Measurements from ENCODE around the gene PELI2. TPM values are rescaled to one million over a fixed set of nuclear protein-coding genes. Genes with fewer than 3 reads are reported as not detected.

Gene PELI2
- total RNA-seq, 1 experiment from 2014 or later: 0.19 TPM

GRCh38 chr14:56199982-56200577, 81.9 kb downstream of the PELI2 start:
- intact Hi-C loops (cut with micrococcal nuclease): no loop called here
- no TSS peak for BruUV-seq (replicated peaks)

GRCh38 chr14:56202256-56202655, 84.0 kb downstream of the PELI2 start:
- DNase-seq (ENCODE audit: unreplicated experiment): no peak
- Mint-ChIP-seq H3K27ac (ENCODE audit: low read depth, unreplicated experiment) (no peak overlapping the region), H3K4me1 (ENCODE audit: insufficient read depth, unreplicated experiment) (no peaks in the 10 kb centered on the region), H3K9me3 (ENCODE audit: unreplicated experiment) (no peaks in the 10 kb centered on the region), H3K36me3 (ENCODE audit: insufficient read depth, unreplicated experiment) (no peaks in the 10 kb centered on the region), H3K27me3 (ENCODE audit: insufficient read depth, unreplicated experiment) (no peaks in the 10 kb centered on the region), H3K4me3 (ENCODE audit: unreplicated experiment) (no peak overlapping the region)
- BruUV-seq (replicated peaks): no TSS peak
- ChIA-PET CTCF (interaction anchor here (0.6 kb wide), 1 partner anchor 397 kb away, joined by 3 read pairs; no protein-coding TSS in a partner anchor), POLR2A (no interaction called here)
- no peak for TF ChIP-seq CTCF (IDR thresholded peaks at IDR 0.05; ENCODE audit: unreplicated experiment)
- intact Hi-C loops (cut with micrococcal nuclease): no loop called here

More at GRCh38 chr14:56199982-56200577, 81.9 kb downstream of the PELI2 start:
- no peak for DNase-seq (ENCODE audit: unreplicated experiment)
- H3K27me3 Mint-ChIP-seq (ENCODE audit: insufficient read depth, unreplicated experiment): no peaks in the 10 kb centered on the region
- no peak for TF ChIP-seq CTCF (IDR thresholded peaks at IDR 0.05; ENCODE audit: unreplicated experiment)
- H3K27ac Mint-ChIP-seq (ENCODE audit: low read depth, unreplicated experiment): no peak overlapping the region
- no peak overlapping the region for H3K4me3 Mint-ChIP-seq (ENCODE audit: unreplicated experiment)
- POLR2A ChIA-PET: no interaction called here
- H3K4me1 Mint-ChIP-seq (ENCODE audit: insufficient read depth, unreplicated experiment): peaks cover 5% of the 10 kb centered on the region
- CTCF ChIA-PET: no interaction called here
- H3K9me3 Mint-ChIP-seq (ENCODE audit: unreplicated experiment): no peaks in the 10 kb centered on the region
- no peaks in the 10 kb centered on the region for H3K36me3 Mint-ChIP-seq (ENCODE audit: insufficient read depth, unreplicated experiment)

- POLR2A ChIA-PET: interaction anchor here (1.0 kb wide), 1 partner anchor 10 kb away, joined by 3 read pairs; no protein-coding TSS in a partner anchor
- Mint-ChIP-seq H3K27ac (ENCODE audit: low read depth, unreplicated experiment) (no peak overlapping the region), H3K4me3 (ENCODE audit: unreplicated experiment) (no peak overlapping the region), H3K27me3 (ENCODE audit: insufficient read depth, unreplicated experiment) (peaks cover 25% of the 10 kb centered on the region), H3K4me1 (ENCODE audit: insufficient read depth, unreplicated experiment) (no peaks in the 10 kb centered on the region), H3K9me3 (ENCODE audit: unreplicated experiment) (no peaks in the 10 kb centered on the region), H3K36me3 (ENCODE audit: insufficient read depth, unreplicated experiment) (no peaks in the 10 kb centered on the region)
- CTCF ChIA-PET: interaction anchor here (0.6 kb wide), 1 partner anchor 556 kb away, joined by 3 read pairs; no protein-coding TSS in a partner anchor
- intact Hi-C loops (cut with micrococcal nuclease): no loop called here
- TF ChIP-seq CTCF (IDR thresholded peaks at IDR 0.05; ENCODE audit: unreplicated experiment): no peak
- DNase-seq (ENCODE audit: unreplicated experiment): no peak
- no TSS peak for BruUV-seq (replicated peaks)
These were observed 87.7 kb downstream of the PELI2 start for GRCh38 chr14:56205881-56206280.

GRCh38 chr14:56206596-56206995, 88.4 kb downstream of the PELI2 start:
- H3K4me1 Mint-ChIP-seq (ENCODE audit: insufficient read depth, unreplicated experiment): no peaks in the 10 kb centered on the region
- no peak overlapping the region for H3K4me3 Mint-ChIP-seq (ENCODE audit: unreplicated experiment)
- H3K27me3 Mint-ChIP-seq (ENCODE audit: insufficient read depth, unreplicated experiment): peaks cover 27% of the 10 kb centered on the region
- TF ChIP-seq CTCF (IDR thresholded peaks at IDR 0.05; ENCODE audit: unreplicated experiment): no peak
- no peaks in the 10 kb centered on the region for H3K36me3 Mint-ChIP-seq (ENCODE audit: insufficient read depth, unreplicated experiment)
- no peak for DNase-seq (ENCODE audit: unreplicated experiment)
- H3K9me3 Mint-ChIP-seq (ENCODE audit: unreplicated experiment): no peaks in the 10 kb centered on the region
- CTCF ChIA-PET: no interaction called here
- no peak overlapping the region for H3K27ac Mint-ChIP-seq (ENCODE audit: low read depth, unreplicated experiment)
- BruUV-seq (replicated peaks): no TSS peak
- intact Hi-C loops (cut with micrococcal nuclease): no loop called here
- POLR2A ChIA-PET: no interaction called here
